ENCODE measurements around the gene VAV3.

Gene VAV3

GRCh38 chr1:107794571-107794970 is 170.4 kb downstream of the VAV3 start:
- Histone ChIP-seq H3K27me3 (ENCODE audit: control insufficient read depth in 3 of 3, insufficient read depth in 3 of 3, low read depth in 1 of 3, low read length in 3 of 3) (no peaks in the 10 kb centered on the region), H3K36me3 (replicated peaks in 1 of 2; ENCODE audit: control insufficient read depth in 2 of 2, insufficient read depth in 2 of 2, low read length in 2 of 2) (no peaks in the 10 kb centered on the region), H3K9ac (ENCODE audit: low read depth, low read length, poor library complexity) (no peak overlapping the region), H3K23ac (ENCODE audit: low read depth, low read length, poor library complexity) (no peak overlapping the region), H4K91ac (ENCODE audit: low read depth, low read length, poor library complexity) (no peak overlapping the region), H3K18ac (ENCODE audit: low read length) (no peak overlapping the region), H3K27ac (replicated peaks; ENCODE audit: low read length) (no peak overlapping the region), H2BK120ac (ENCODE audit: low read depth, low read length) (no peak overlapping the region), H2AFZ (ENCODE audit: low read length) (no peak overlapping the region), H3K4ac (ENCODE audit: low read length) (no peak overlapping the region), H3K9me3 (replicated peaks in 1 of 2; ENCODE audit: control insufficient read depth in 2 of 2, insufficient read depth in 1 of 2, low read depth in 1 of 2, low read length in 2 of 2) (no peaks in the 10 kb centered on the region), H2BK5ac (ENCODE audit: low read length) (no peak overlapping the region), H3K4me1 (ENCODE audit: control insufficient read depth in 2 of 2, insufficient read depth in 1 of 2, low read depth in 1 of 2, low read length in 2 of 2) (peaks cover 0 to 2% of the 10 kb centered on the region in 2 donors), H3K79me1 (ENCODE audit: low read depth, low read length) (no peaks in the 10 kb centered on the region), H3K4me2 (ENCODE audit: insufficient read depth, low read length, poor library complexity, severe bottlenecking) (no peak overlapping the region), H4K8ac (ENCODE audit: low read depth, low read length) (no peak overlapping the region), H3K14ac (ENCODE audit: low read length) (no peak overlapping the region), H2BK12ac (ENCODE audit: low read length) (no peak overlapping the region), H3K4me3 (ENCODE audit: low read length in 2 of 2) (no peak overlapping the region), H2AK5ac (ENCODE audit: low read depth, low read length) (no peak overlapping the region), H2BK15ac (ENCODE audit: low read length) (no peak overlapping the region)
- DNase-seq (ENCODE audit: low spot score), result no peak
- WGBS, 2 donors (ENCODE audit: extremely low coverage in 2 of 2, insufficient read length in 2 of 2, insufficient replicate concordance in 1 of 2), result no CpG with 5 or more reads among the region's 2 CpGs

GRCh38 chr1:107793896-107794453 is 171.0 kb downstream of the VAV3 start:
- Histone ChIP-seq H2BK15ac (ENCODE audit: low read length) (no peak overlapping the region), H3K4me1 (ENCODE audit: control insufficient read depth in 2 of 2, insufficient read depth in 1 of 2, low read depth in 1 of 2, low read length in 2 of 2) (peaks cover 2 to 3% of the 10 kb centered on the region in 2 donors), H2BK12ac (ENCODE audit: low read length) (no peak overlapping the region), H3K23ac (ENCODE audit: low read depth, low read length, poor library complexity) (no peak overlapping the region), H3K14ac (ENCODE audit: low read length) (no peak overlapping the region), H3K79me1 (ENCODE audit: low read depth, low read length) (no peaks in the 10 kb centered on the region), H4K8ac (ENCODE audit: low read depth, low read length) (no peak overlapping the region), H3K36me3 (replicated peaks in 1 of 2; ENCODE audit: control insufficient read depth in 2 of 2, insufficient read depth in 2 of 2, low read length in 2 of 2) (no peaks in the 10 kb centered on the region), H3K9me3 (replicated peaks in 1 of 2; ENCODE audit: control insufficient read depth in 2 of 2, insufficient read depth in 1 of 2, low read depth in 1 of 2, low read length in 2 of 2) (no peaks in the 10 kb centered on the region), H2BK120ac (ENCODE audit: low read depth, low read length) (no peak overlapping the region), H4K91ac (ENCODE audit: low read depth, low read length, poor library complexity) (no peak overlapping the region), H2BK5ac (ENCODE audit: low read length) (no peak overlapping the region), H3K9ac (ENCODE audit: low read depth, low read length, poor library complexity) (no peak overlapping the region), H3K18ac (ENCODE audit: low read length) (no peak overlapping the region), H2AK5ac (ENCODE audit: low read depth, low read length) (no peak overlapping the region), H3K4me3 (ENCODE audit: low read length in 2 of 2) (no peak overlapping the region), H2AFZ (ENCODE audit: low read length) (no peak overlapping the region), H3K4me2 (ENCODE audit: insufficient read depth, low read length, poor library complexity, severe bottlenecking) (no peak overlapping the region), H3K27me3 (ENCODE audit: control insufficient read depth in 3 of 3, insufficient read depth in 3 of 3, low read depth in 1 of 3, low read length in 3 of 3) (no peaks in the 10 kb centered on the region), H3K27ac (replicated peaks; ENCODE audit: low read length) (no peak overlapping the region), H3K4ac (ENCODE audit: low read length) (no peak overlapping the region)
- WGBS, 2 donors (ENCODE audit: extremely low coverage in 2 of 2, insufficient read length in 2 of 2, insufficient replicate concordance in 1 of 2), result no CpG with 5 or more reads among the region's 7 CpGs
- DNase-seq (ENCODE audit: low spot score), result no peak

- Histone ChIP-seq H3K14ac (ENCODE audit: low read length) (no peak overlapping the region), H2BK5ac (ENCODE audit: low read length) (no peak overlapping the region), H3K36me3 (replicated peaks in 1 of 2; ENCODE audit: control insufficient read depth in 2 of 2, insufficient read depth in 2 of 2, low read length in 2 of 2) (no peaks in the 10 kb centered on the region), H3K18ac (ENCODE audit: low read length) (no peak overlapping the region), H3K4me3 (ENCODE audit: low read length in 2 of 2) (no peak overlapping the region), H4K91ac (ENCODE audit: low read depth, low read length, poor library complexity) (no peak overlapping the region), H3K9me3 (replicated peaks in 1 of 2; ENCODE audit: control insufficient read depth in 2 of 2, insufficient read depth in 1 of 2, low read depth in 1 of 2, low read length in 2 of 2) (no peaks in the 10 kb centered on the region), H2AFZ (ENCODE audit: low read length) (no peak overlapping the region), H3K4ac (ENCODE audit: low read length) (no peak overlapping the region), H3K27ac (replicated peaks; ENCODE audit: low read length) (no peak overlapping the region), H2BK12ac (ENCODE audit: low read length) (no peak overlapping the region), H3K4me2 (ENCODE audit: insufficient read depth, low read length, poor library complexity, severe bottlenecking) (no peak overlapping the region), H3K9ac (ENCODE audit: low read depth, low read length, poor library complexity) (no peak overlapping the region), H2AK5ac (ENCODE audit: low read depth, low read length) (no peak overlapping the region), H3K27me3 (ENCODE audit: control insufficient read depth in 3 of 3, insufficient read depth in 3 of 3, low read depth in 1 of 3, low read length in 3 of 3) (no peaks in the 10 kb centered on the region), H2BK120ac (ENCODE audit: low read depth, low read length) (no peak overlapping the region), H3K23ac (ENCODE audit: low read depth, low read length, poor library complexity) (no peak overlapping the region), H3K4me1 (ENCODE audit: control insufficient read depth in 2 of 2, insufficient read depth in 1 of 2, low read depth in 1 of 2, low read length in 2 of 2) (peaks cover 2 to 3% of the 10 kb centered on the region in 2 donors), H4K8ac (ENCODE audit: low read depth, low read length) (no peak overlapping the region), H2BK15ac (ENCODE audit: low read length) (no peak overlapping the region), H3K79me1 (ENCODE audit: low read depth, low read length) (no peaks in the 10 kb centered on the region)
- no peak for DNase-seq (ENCODE audit: low spot score)
These were observed 173.6 kb downstream of the VAV3 start for GRCh38 chr1:107791348-107791747.

- no peak overlapping the region for H4K91ac ChIP-seq (ENCODE audit: low read depth, low read length, poor library complexity)
- no peaks in the 10 kb centered on the region for H3K9me3 ChIP-seq (replicated peaks in 1 of 2; ENCODE audit: control insufficient read depth in 2 of 2, insufficient read depth in 1 of 2, low read depth in 1 of 2, low read length in 2 of 2)
- no peak overlapping the region for H2BK15ac ChIP-seq (ENCODE audit: low read length)
- no peak overlapping the region for H3K18ac ChIP-seq (ENCODE audit: low read length)
- no peak overlapping the region for H2BK12ac ChIP-seq (ENCODE audit: low read length)
- no peak overlapping the region for H4K8ac ChIP-seq (ENCODE audit: low read depth, low read length)
- no peaks in the 10 kb centered on the region for H3K27me3 ChIP-seq (ENCODE audit: control insufficient read depth in 3 of 3, insufficient read depth in 3 of 3, low read depth in 1 of 3, low read length in 3 of 3)
- no peak overlapping the region for H3K27ac ChIP-seq (replicated peaks; ENCODE audit: low read length)
- no peak overlapping the region for H3K4me2 ChIP-seq (ENCODE audit: insufficient read depth, low read length, poor library complexity, severe bottlenecking)
- WGBS, 2 donors (ENCODE audit: extremely low coverage in 2 of 2, insufficient read length in 2 of 2, insufficient replicate concordance in 1 of 2), result no CpG with 5 or more reads among the region's 3 CpGs
- no peak overlapping the region for H3K9ac ChIP-seq (ENCODE audit: low read depth, low read length, poor library complexity)
- DNase-seq (ENCODE audit: low spot score), result no peak
- H2BK120ac ChIP-seq (ENCODE audit: low read depth, low read length), result no peak overlapping the region
- H3K4me3 ChIP-seq (ENCODE audit: low read length in 2 of 2), result peak overlapping the region in 1 of 2 donors; percentile 48
- no peaks in the 10 kb centered on the region for H3K79me1 ChIP-seq (ENCODE audit: low read depth, low read length)
- no peak overlapping the region for H2AFZ ChIP-seq (ENCODE audit: low read length)
- peaks cover 0 to 3% of the 10 kb centered on the region in 2 donors for H3K4me1 ChIP-seq (ENCODE audit: control insufficient read depth in 2 of 2, insufficient read depth in 1 of 2, low read depth in 1 of 2, low read length in 2 of 2)
- no peak overlapping the region for H2AK5ac ChIP-seq (ENCODE audit: low read depth, low read length)
- H3K4ac ChIP-seq (ENCODE audit: low read length), result no peak overlapping the region
- H3K36me3 ChIP-seq (replicated peaks in 1 of 2; ENCODE audit: control insufficient read depth in 2 of 2, insufficient read depth in 2 of 2, low read length in 2 of 2), result no peaks in the 10 kb centered on the region
- H3K23ac ChIP-seq (ENCODE audit: low read depth, low read length, poor library complexity), result no peak overlapping the region
- no peak overlapping the region for H2BK5ac ChIP-seq (ENCODE audit: low read length)
- H3K14ac ChIP-seq (ENCODE audit: low read length), result no peak overlapping the region
These were observed 175.0 kb downstream of the VAV3 start for GRCh38 chr1:107789817-107790524.
